Progenitor cell of endocrine pancreas (in vitro differentiated cells): ENCODE data around the gene UTP20. TPM values are rescaled to one million over a fixed set of nuclear protein-coding genes. Genes with fewer than 3 reads are reported as not detected.

Experiments
- total RNA-seq: library from RNA; stranded (reverse); gene quantifications from 2 replicates; pipeline ENCODE4 v1.2.1, GENCODE V29; 2021

The UTP20 gene
- total RNA-seq, 1 donor from 2014 or later = 16.3 TPM

Other genes starting within 250 kb of the UTP20 start
- gene SLC5A8, start 69.9 kb upstream of the UTP20 start, total RNA-seq = 0.12 TPM in 1 of 2 replicates, not detected in the other
- 68.8 and 74.9 TPM in 2 replicates for gene ARL1, start 127.7 kb downstream of the UTP20 start, total RNA-seq
- gene SPIC, start 195.2 kb downstream of the UTP20 start, total RNA-seq = not detected in 2 replicates